ENCODE measurements around the gene SUSD1. TPM values are rescaled to one million over a fixed set of nuclear protein-coding genes. Genes with fewer than 3 reads are reported as not detected.
A peak's percentile ranks its signal among the peaks of the same experiment; 100 is the strongest.

The SUSD1 gene
- total RNA-seq (10 to 100 TPM; 17.1 to 26.8 (median 23.1) TPM), polyA plus RNA-seq (1 to 10 TPM; 4.4 to 5.7 (median 5.7) TPM)
- long read RNA-seq, donor 1, partial matches to known transcripts, result 0 of 3 reads
- long read RNA-seq, donor 1, other reads (novel, unspliced or antisense), result 0 of 3 reads
- long read RNA-seq, donor 2, partial matches to known transcripts, result 0 of 2 reads
- long read RNA-seq, donor 2, other reads (novel, unspliced or antisense), result 0 of 2 reads

DNA sequence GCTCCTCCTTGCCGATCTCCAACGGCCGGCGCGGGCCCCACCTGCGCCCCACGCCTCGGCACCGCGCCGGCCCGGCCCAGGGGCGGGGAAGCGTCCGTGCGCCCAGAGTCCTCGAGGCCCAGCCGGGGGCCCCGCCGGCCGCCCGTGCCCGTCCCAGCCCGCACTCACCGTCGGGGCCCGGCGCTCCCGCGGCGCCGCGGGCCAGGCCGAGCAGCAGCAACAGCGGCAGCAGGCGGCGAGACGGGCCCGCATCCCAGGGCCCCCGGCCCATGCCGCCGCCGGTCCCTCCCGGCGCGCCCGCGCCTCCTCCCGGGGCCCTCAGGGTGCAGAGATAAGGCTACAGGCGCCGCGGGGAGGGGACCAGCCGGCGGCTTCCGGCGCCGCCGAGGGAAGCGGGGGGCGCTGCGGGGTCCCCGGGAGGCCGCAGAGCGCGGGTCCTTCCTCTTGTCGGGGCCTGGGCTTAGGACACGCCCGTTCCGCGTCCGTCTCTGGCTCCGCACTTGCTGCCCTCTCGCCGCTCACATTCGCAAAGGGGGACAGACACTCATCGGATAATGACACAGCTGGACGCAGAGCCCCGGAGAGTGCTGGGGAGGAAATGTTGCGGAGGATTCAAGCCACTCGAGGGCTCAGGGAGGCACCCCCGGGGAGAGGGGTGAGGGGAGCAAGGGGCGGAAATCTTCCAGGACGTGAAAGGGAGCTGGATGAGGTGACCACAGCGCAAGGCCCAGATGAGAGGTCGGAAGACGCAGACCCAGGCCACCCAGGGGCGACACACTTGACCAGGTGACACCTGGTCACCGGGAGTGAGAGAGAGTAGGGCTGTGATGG is at the start of gene SUSD1:
TSS of gene SUSD1 (minus strand) at position 333 of the 831 bp plus-strand sequence. CDS start at position 271, 62 bp downstream.
- Histone ChIP-seq H3K4me3 (peak within 1 kb of the TSS; percentile 54 to 88 (median 66)), H3K27ac (peak within 1 kb of the TSS in 7 of 8 donors; percentile 36 to 92 (median 71)), H3K27me3 (replicated peaks in 1 of 7) (no peaks in the 10 kb centered on the region), H3K9me3 (no peaks in the 10 kb centered on the region), H3K4me1 (peaks cover 4 to 66% (median 32%) of the 10 kb centered on the region in 6 donors), H3K36me3 (no peaks in the 10 kb centered on the region)
- TF ChIP-seq POLR2AphosphoS5 (IDR thresholded peaks at IDR 0.05) (peak in 2 of 3 donors; percentile 14 to 16), POLR2A (IDR thresholded peaks at IDR 0.05) (no peak), CTCF (IDR thresholded peaks at IDR 0.05 in 8 of 11, conservative IDR thresholded peaks at IDR 0.05 in 3 of 11) (no peak)
- WGBS, 5 donors, result 4 to 32% (median 8%) methylated on average over 16 to 88 of the region's 88 CpGs
- intact Hi-C loops (cut with DNase I; ENCODE audit: low total_unique reads), result no loop called here
- DNase-seq, result peak; percentile 90

GRCh38 chr9:112224401-112225289 is 49.5 kb upstream of the SUSD1 start:
- TF ChIP-seq POLR2A (IDR thresholded peaks at IDR 0.05) (no peak), POLR2AphosphoS5 (IDR thresholded peaks at IDR 0.05) (no peak), CTCF (IDR thresholded peaks at IDR 0.05 in 8 of 11, conservative IDR thresholded peaks at IDR 0.05 in 3 of 11) (no peak)
- no peak overlapping the region for H3K4me3 ChIP-seq
- H3K4me1 ChIP-seq, result peaks cover 0 to 6% (median under 1%) of the 10 kb centered on the region in 6 donors
- intact Hi-C loops (cut with DNase I; ENCODE audit: low total_unique reads), result no loop called here
- peaks cover 0 to 100% (median 62%) of the 10 kb centered on the region in 6 donors for H3K36me3 ChIP-seq
- WGBS, 5 donors, result 80 to 94% (median 83%) methylated on average over 4 of the region's 4 CpGs
- DNase-seq, result no peak
- H3K27me3 ChIP-seq (replicated peaks in 1 of 7), result no peaks in the 10 kb centered on the region
- H3K9me3 ChIP-seq, result no peaks in the 10 kb centered on the region
- peak overlapping the region in 1 of 8 donors; percentile 32 for H3K27ac ChIP-seq

- no peak for DNase-seq
- WGBS, 5 donors, result 48 to 69% (median 54%) methylated on average over 3 of the region's 3 CpGs
- H3K27ac ChIP-seq, result peak overlapping the region in 2 of 8 donors; percentile 31 to 37
- H3K36me3 ChIP-seq, result peaks cover 0 to 100% (median 31%) of the 10 kb centered on the region in 6 donors
- peaks cover 0 to 15% (median 10%) of the 10 kb centered on the region in 6 donors for H3K4me1 ChIP-seq
- H3K4me3 ChIP-seq, result no peak overlapping the region
- H3K27me3 ChIP-seq (replicated peaks in 1 of 7), result no peaks in the 10 kb centered on the region
- no peaks in the 10 kb centered on the region for H3K9me3 ChIP-seq
- intact Hi-C loops (cut with DNase I; ENCODE audit: low total_unique reads), result no loop called here
- TF ChIP-seq CTCF (IDR thresholded peaks at IDR 0.05 in 8 of 11, conservative IDR thresholded peaks at IDR 0.05 in 3 of 11), result no peak
- TF ChIP-seq POLR2AphosphoS5 (IDR thresholded peaks at IDR 0.05), result no peak
- TF ChIP-seq POLR2A (IDR thresholded peaks at IDR 0.05), result no peak
Observed at GRCh38 chr9:112218908-112219307, 43.8 kb upstream of the SUSD1 start.

All from spleen (tissue), 13 donors.